NB4 (cell line): ENCODE data around the gene ST8SIA2.

Experiments
- DNase-seq: peaks from one replicate; pipeline ENCODE4 v3.0.0; 2010; ENCODE audit warnings: low read depth
- H3K4me3 ChIP-seq: one replicate; pipeline ENCODE4 v1.5.1; 2011; ENCODE audit warnings: mild to moderate bottlenecking, low read depth, low read length, moderate library complexity
- CTCF ChIP-seq: IDR thresholded peaks from one replicate; pipeline ENCODE4 v1.5.1; 2012; ENCODE audit warnings: low read depth, low read length
- MAX ChIP-seq: IDR thresholded peaks from 2 replicates; pipeline ENCODE4 v1.6.1; 2011; ENCODE audit warnings: low read depth, low read length
- MYC ChIP-seq: IDR thresholded peaks from 2 replicates; pipeline ENCODE4 v1.6.1; 2011; ENCODE audit warnings: low read depth, low read length
- POLR2A ChIP-seq: IDR thresholded peaks from 2 replicates; pipeline ENCODE4 v1.6.1; 2011; ENCODE audit warnings: mild to moderate bottlenecking; ENCODE audit not compliant: insufficient read length; ENCODE audit errors: extremely low read depth

The ST8SIA2 gene

GRCh38 chr15:92448370-92448769 is 54.7 kb downstream of the ST8SIA2 start:
- no peak for DNase-seq
- H3K4me3 ChIP-seq: no peak overlapping the region
- TF ChIP-seq MAX: no peak
- no peak for TF ChIP-seq POLR2A
- no peak for TF ChIP-seq MYC
- TF ChIP-seq CTCF: no peak

GRCh38 chr15:92449476-92449875 is 55.8 kb downstream of the ST8SIA2 start:
- no peak overlapping the region for H3K4me3 ChIP-seq
- no peak for TF ChIP-seq MYC
- TF ChIP-seq MAX: no peak
- TF ChIP-seq POLR2A: no peak
- no peak for TF ChIP-seq CTCF
- no peak for DNase-seq

GRCh38 chr15:92451225-92451825 is 57.6 kb downstream of the ST8SIA2 start:
- TF ChIP-seq MYC (no peak), POLR2A (no peak), CTCF (no peak), MAX (no peak)
- H3K4me3 ChIP-seq: no peak overlapping the region
- no peak for DNase-seq

- H3K4me3 ChIP-seq: no peak overlapping the region
- DNase-seq: no peak
- TF ChIP-seq MYC: no peak
- no peak for TF ChIP-seq POLR2A
- TF ChIP-seq CTCF: no peak
- no peak for TF ChIP-seq MAX
Measured at GRCh38 chr15:92452143-92452542, 58.5 kb downstream of the ST8SIA2 start.

GRCh38 chr15:92453607-92454006 is 59.9 kb downstream of the ST8SIA2 start:
- TF ChIP-seq CTCF: no peak
- no peak for TF ChIP-seq MAX
- TF ChIP-seq POLR2A: no peak
- TF ChIP-seq MYC: no peak
- no peak overlapping the region for H3K4me3 ChIP-seq
- no peak for DNase-seq

GRCh38 chr15:92454555-92455105 is 60.9 kb downstream of the ST8SIA2 start:
- H3K4me3 ChIP-seq: no peak overlapping the region
- no peak for DNase-seq
- TF ChIP-seq POLR2A: no peak
- no peak for TF ChIP-seq CTCF
- no peak for TF ChIP-seq MAX
- TF ChIP-seq MYC: no peak
